Left ventricle myocardium inferior (tissue), 1 donor: Measurements from ENCODE around the gene MMP17. TPM values are rescaled to one million over a fixed set of nuclear protein-coding genes. Genes with fewer than 3 reads are reported as not detected.

Source experiments
- DNase-seq: peaks from one replicate; pipeline ENCODE4 v3.0.0-alpha.2; 2020
- H3K27ac ChIP-seq: fragments of 200-600 bp; replicated peaks from 2 replicates; pipeline ENCODE4 v1.8.0; 2021
- H3K27me3 ChIP-seq: fragments of 200-600 bp; 2 replicates; pipeline ENCODE4 v1.8.0; 2021; ENCODE audit warnings: low read depth
- H3K36me3 ChIP-seq: fragments of 200-600 bp; 2 replicates; pipeline ENCODE4 v1.8.0; 2021
- H3K4me1 ChIP-seq: fragments of 200-600 bp; 2 replicates; pipeline ENCODE4 v1.8.0; 2021
- H3K4me3 ChIP-seq: fragments of 200-600 bp; 2 replicates; pipeline ENCODE4 v1.8.0; 2021; ENCODE audit warnings: mild to moderate bottlenecking, moderate library complexity
- H3K9me3 ChIP-seq: fragments of 200-600 bp; replicated peaks from 2 replicates; pipeline ENCODE4 v1.8.0; 2021
- CTCF ChIP-seq: fragments of 200-600 bp; IDR thresholded peaks from 2 replicates; pipeline ENCODE4 v1.8.0; 2021; ENCODE audit warnings: antibody characterized with exemption, mild to moderate bottlenecking, borderline replicate concordance
- intact Hi-C: fragments of 100-400 bp; cut with micrococcal nuclease; formaldehyde crosslinking; loops from one replicate; pipeline ENCODE4 v1.11.0; 2022
- total RNA-seq: library from RNA; stranded (reverse); fragmentation: NEBNext Ultra II Directional; extraction: Animal tissue kit (Norgen Biotek cat#: 25700); gene quantifications from one replicate; pipeline ENCODE4 v1.2.1, GENCODE V29; 2021
- donor health status: DM: no; HTN: yes; CAD: no; lungs with severe emphysema.

The MMP17 gene
- total RNA-seq, 1 donor from 2014 or later, result 0.77 TPM

GRCh38 chr12:131800594-131801135, 27.5 kb upstream of the MMP17 start:
- no peaks in the 10 kb centered on the region for H3K9me3 ChIP-seq
- H3K27ac ChIP-seq, result no peak overlapping the region
- TF ChIP-seq CTCF, result no peak
- no peaks in the 10 kb centered on the region for H3K4me1 ChIP-seq
- DNase-seq, result no peak
- H3K27me3 ChIP-seq, result no peaks in the 10 kb centered on the region
- peaks cover 60% of the 10 kb centered on the region for H3K36me3 ChIP-seq
- intact Hi-C loops, result no loop called here
- H3K4me3 ChIP-seq, result no peak overlapping the region

- no peak overlapping the region for H3K27ac ChIP-seq
- H3K4me3 ChIP-seq, result no peak overlapping the region
- H3K36me3 ChIP-seq, result peaks cover 57% of the 10 kb centered on the region
- H3K4me1 ChIP-seq, result no peaks in the 10 kb centered on the region
- no peak for DNase-seq
- no peaks in the 10 kb centered on the region for H3K9me3 ChIP-seq
- intact Hi-C loops, result no loop called here
- H3K27me3 ChIP-seq, result no peaks in the 10 kb centered on the region
- TF ChIP-seq CTCF, result no peak
Measured at GRCh38 chr12:131801254-131801866, 26.8 kb upstream of the MMP17 start.

GRCh38 chr12:131803961-131804521, 24.2 kb upstream of the MMP17 start:
- no peak overlapping the region for H3K27ac ChIP-seq

GRCh38 chr12:131805421-131805820, 22.8 kb upstream of the MMP17 start:
- Histone ChIP-seq H3K27me3 (no peaks in the 10 kb centered on the region), H3K4me1 (no peaks in the 10 kb centered on the region), H3K36me3 (peaks cover 18% of the 10 kb centered on the region), H3K27ac (no peak overlapping the region), H3K4me3 (no peak overlapping the region), H3K9me3 (no peaks in the 10 kb centered on the region)
- intact Hi-C loops, result no loop called here
- TF ChIP-seq CTCF, result no peak
- DNase-seq, result no peak

More at GRCh38 chr12:131803961-131804521, 24.2 kb upstream of the MMP17 start:
- no peaks in the 10 kb centered on the region for H3K4me1 ChIP-seq
- H3K9me3 ChIP-seq, result no peaks in the 10 kb centered on the region
- peaks cover 32% of the 10 kb centered on the region for H3K36me3 ChIP-seq
- H3K4me3 ChIP-seq, result no peak overlapping the region
- DNase-seq, result no peak
- H3K27me3 ChIP-seq, result no peaks in the 10 kb centered on the region
- intact Hi-C loops, result no loop called here
- no peak for TF ChIP-seq CTCF

DNA sequence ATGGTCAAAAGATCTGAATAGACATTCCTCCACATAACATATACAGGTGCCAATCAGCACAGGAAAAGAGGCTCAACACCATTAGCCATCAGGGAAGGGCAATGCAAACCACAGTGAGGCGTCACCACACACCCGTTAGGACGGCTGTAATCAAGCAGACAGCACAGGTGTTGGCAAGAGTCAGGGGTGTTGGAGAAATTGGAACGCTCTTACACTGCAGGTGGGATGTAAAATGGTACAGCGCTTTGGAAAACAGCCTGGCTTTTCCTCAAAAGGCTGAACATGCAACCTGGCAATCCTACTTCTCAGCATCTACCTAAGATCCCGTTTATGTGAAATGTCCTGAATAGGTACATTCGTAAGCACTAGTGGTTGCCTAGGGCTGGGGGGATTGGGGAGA, 21.5 kb upstream of the MMP17 start:
- no peak overlapping the region for H3K4me3 ChIP-seq
- no peak for TF ChIP-seq CTCF
- intact Hi-C loops, result no loop called here
- H3K9me3 ChIP-seq, result no peaks in the 10 kb centered on the region
- peaks cover 5% of the 10 kb centered on the region for H3K27me3 ChIP-seq
- no peaks in the 10 kb centered on the region for H3K4me1 ChIP-seq
- H3K27ac ChIP-seq, result no peak overlapping the region
- no peak for DNase-seq
- H3K36me3 ChIP-seq, result peaks cover 14% of the 10 kb centered on the region
